Transverse colon (tissue), 4 donors: ENCODE data around the gene FOXP2. TPM values are rescaled to one million over a fixed set of nuclear protein-coding genes. Genes with fewer than 3 reads are reported as not detected.
A peak's percentile ranks its signal among the peaks of the same experiment; 100 is the strongest.

ENCODE experiments used
- DNase-seq: peaks from one replicate; pipeline ENCODE4 v3.0.0-alpha.2; 2019
- H3K27ac ChIP-seq, 4 donors: fragments of 200-600 bp; sonication (generic); 2 replicates each; pipeline ENCODE4 v1.5.1; 2016 to 2018; ENCODE audit warnings: inconsistent platforms in 4 of 4
- H3K27me3 ChIP-seq: fragments of 200-600 bp; sonication (generic); 2 replicates; pipeline ENCODE4 v1.5.1; 2017; ENCODE audit warnings: inconsistent platforms
- H3K36me3 ChIP-seq, 4 donors: fragments of 200-600 bp; sonication (generic); 2 replicates each; pipeline ENCODE4 v1.5.1; 2017 to 2019; ENCODE audit warnings: inconsistent platforms in 4 of 4
- H3K4me1 ChIP-seq, 4 donors: fragments of 200-600 bp; sonication (generic); 2 replicates each; pipeline ENCODE4 v1.5.1; 2017 to 2020; ENCODE audit warnings: inconsistent platforms in 4 of 4
- H3K4me3 ChIP-seq, 4 donors: fragments of 200-600 bp; sonication (generic); 1 replicate in 1 of 4; 2 replicates in 3 of 4; pipeline versions ENCODE4 v1.5.1 to v1.6.1; 2017 to 2019; ENCODE audit warnings: inconsistent platforms in 4 of 4
- H3K9me3 ChIP-seq, 2 donors: fragments of 200-600 bp; sonication (generic); 2 replicates each; pipeline ENCODE4 v1.5.1; 2017 to 2019; ENCODE audit warnings: inconsistent platforms in 2 of 2
- CTCF ChIP-seq, 5 experiments: fragments of 200-600 bp in 3 of 5; fragments of 450-650 bp in 2 of 5; sonication (generic) in 3 of 5; IDR thresholded peaks; 1 replicate in 2 of 5; 2 replicates in 3 of 5; pipeline ENCODE4 v1.5.1; 2016 to 2017; ENCODE audit warnings: antibody characterized with exemption in 5 of 5, inconsistent platforms in 3 of 5, mild to moderate bottlenecking in 2 of 5, moderate library complexity in 1 of 5
- EP300 ChIP-seq: sonication (generic); formaldehyde crosslinking; IDR thresholded peaks from one replicate; pipeline ENCODE4 v1.6.1; 2017; ENCODE audit warnings: antibody characterized with exemption, low read depth
- POLR2A ChIP-seq: fragments of 450-650 bp; IDR thresholded peaks from one replicate; pipeline ENCODE4 v1.6.1; 2016; ENCODE audit warnings: antibody characterized with exemption, mild to moderate bottlenecking, moderate library complexity
- POLR2AphosphoS5 ChIP-seq, 3 donors: sonication (generic); formaldehyde crosslinking; IDR thresholded peaks; one replicate each; pipeline ENCODE4 v1.6.1; 2016; ENCODE audit warnings: antibody characterized with exemption in 3 of 3
- WGBS, 2 donors: methylation state at CpG; one replicate each; pipeline ENCODE4 v1.1.5; 2018; ENCODE audit warnings: low coverage in 1 of 2; 5-methylcytosine and 5-hydroxymethylcytosine counted together
- in situ Hi-C, 4 donors: fragments of 200-750 bp; cut with MboI; loops; one replicate each; pipeline versions ENCODE4 v1.15.0 to v1.15.1; 2017; ENCODE audit warnings: low sequenced_read_pairs in 3 of 4, low pct_ligation_motif_present in 1 of 4, low pct_unique_long_range_greater_than_20kb in 1 of 4
- intact Hi-C: fragments of 100-400 bp; cut with DNase I; formaldehyde crosslinking; loops from one replicate; pipeline ENCODE4 v1.15.1; 2023; ENCODE audit warnings: low total_unique reads
- total RNA-seq, 4 donors: library from RNA; depleted of rRNA; stranded (reverse); fragments of >200 nt; gene quantifications; one replicate each; pipeline ENCODE4 v1.1.0, GENCODE V29; 2016

Gene FOXP2
- total RNA-seq, 4 donors from 2014 or later = 20.5 to 102 (median 34.0) TPM

GRCh38 chr7:114416129-114416990 is 1.7 kb downstream of the FOXP2 start:
- WGBS, 2 donors = 30 to 33% methylated on average over 10 of the region's 10 CpGs
- no peak for TF ChIP-seq EP300
- no peak for TF ChIP-seq CTCF (IDR thresholded peaks at IDR 0.05)
- TF ChIP-seq POLR2AphosphoS5 (IDR thresholded peaks at IDR 0.05) = no peak
- no peak for TF ChIP-seq POLR2A
- H3K4me1 ChIP-seq = peaks cover 9 to 40% (median 11%) of the 10 kb centered on the region in 4 donors
- H3K27ac ChIP-seq = peak overlapping the region; percentile 67 to 85 (median 72)
- H3K9me3 ChIP-seq = no peaks in the 10 kb centered on the region
- H3K36me3 ChIP-seq = no peaks in the 10 kb centered on the region
- intact Hi-C loops (no loop called here), in situ Hi-C loops (loop anchor here in 3 of 4 donors (10.0 to 25.0 kb wide), 2 partner anchors 329 to 332 kb away; no protein-coding TSS in a partner anchor)
- DNase-seq = no peak
- H3K27me3 ChIP-seq = no peaks in the 10 kb centered on the region
- peak overlapping the region in 3 of 4 donors; percentile 19 to 41 (median 27) for H3K4me3 ChIP-seq

- Histone ChIP-seq H3K4me3 (peak overlapping the region in 3 of 4 donors; percentile 19 to 41 (median 27)), H3K27me3 (no peaks in the 10 kb centered on the region), H3K9me3 (no peaks in the 10 kb centered on the region), H3K36me3 (no peaks in the 10 kb centered on the region), H3K4me1 (peaks cover 10 to 49% (median 17%) of the 10 kb centered on the region in 4 donors), H3K27ac (peak overlapping the region; percentile 34 to 85 (median 72))
- intact Hi-C loops = no loop called here
- WGBS, 2 donors = 45 to 77% methylated on average over 1 of the region's 1 CpG
- no peak for DNase-seq
- in situ Hi-C loops = loop anchor here in 3 of 4 donors (10.0 to 25.0 kb wide), 2 partner anchors 330 to 332 kb away; no protein-coding TSS in a partner anchor
- TF ChIP-seq POLR2A = no peak
- no peak for TF ChIP-seq CTCF (IDR thresholded peaks at IDR 0.05)
- no peak for TF ChIP-seq POLR2AphosphoS5 (IDR thresholded peaks at IDR 0.05)
- TF ChIP-seq EP300 = no peak
Measured at GRCh38 chr7:114417290-114417689, 2.7 kb downstream of the FOXP2 start.

GRCh38 chr7:114418117-114418516 is 3.5 kb downstream of the FOXP2 start:
- Histone ChIP-seq H3K4me1 (peaks cover 10 to 51% (median 22%) of the 10 kb centered on the region in 4 donors), H3K27ac (peak overlapping the region; percentile 34 to 85 (median 72)), H3K27me3 (no peaks in the 10 kb centered on the region), H3K9me3 (no peaks in the 10 kb centered on the region), H3K4me3 (peak overlapping the region in 3 of 4 donors; percentile 19 to 41 (median 27)), H3K36me3 (no peaks in the 10 kb centered on the region)
- no peak for TF ChIP-seq EP300
- TF ChIP-seq POLR2AphosphoS5 (IDR thresholded peaks at IDR 0.05) = no peak
- TF ChIP-seq CTCF (IDR thresholded peaks at IDR 0.05) = no peak
- TF ChIP-seq POLR2A = no peak
- in situ Hi-C loops (loop anchor here in 3 of 4 donors (10.0 to 25.0 kb wide), 2 partner anchors 331 to 333 kb away; no protein-coding TSS in a partner anchor), intact Hi-C loops (no loop called here)
- WGBS, 2 donors = 61 to 64% methylated on average over 4 of the region's 4 CpGs
- no peak for DNase-seq

- in situ Hi-C loops (loop anchor here in 3 of 4 donors (10.0 to 25.0 kb wide), 2 partner anchors 332 to 335 kb away; no protein-coding TSS in a partner anchor), intact Hi-C loops (no loop called here)
- Histone ChIP-seq H3K36me3 (no peaks in the 10 kb centered on the region), H3K4me1 (peaks cover 0 to 45% (median 16%) of the 10 kb centered on the region in 4 donors), H3K27ac (peak overlapping the region; percentile 47 to 85 (median 72)), H3K9me3 (no peaks in the 10 kb centered on the region), H3K4me3 (peak overlapping the region in 1 of 4 donors; percentile 8), H3K27me3 (no peaks in the 10 kb centered on the region)
- 65 to 74% methylated on average over 6 to 8 of the region's 8 CpGs for WGBS, 2 donors
- TF ChIP-seq POLR2A = no peak
- TF ChIP-seq CTCF (IDR thresholded peaks at IDR 0.05) = no peak
- no peak for TF ChIP-seq EP300
- no peak for TF ChIP-seq POLR2AphosphoS5 (IDR thresholded peaks at IDR 0.05)
- DNase-seq = no peak
Measured at GRCh38 chr7:114419441-114420272, 5.0 kb downstream of the FOXP2 start.
